CD4-positive, alpha-beta memory T cell (primary cell): ENCODE measurements around the gene C3orf80. TPM values are rescaled to one million over a fixed set of nuclear protein-coding genes. Genes with fewer than 3 reads are reported as not detected.

Experiments used
- CTCF ChIA-PET: fragments of 350-600 bp; sonication (Branson Sonifier 250); formaldehyde crosslinking; loops from one replicate; lab custom pipeline; 2021; ENCODE audit warnings: inconsistent platforms; ENCODE audit not compliant: partially characterized antibody; lab: Charles Lee
- POLR2A ChIA-PET: fragments of 350-600 bp; sonication (Branson Sonifier 250); formaldehyde crosslinking; loops from one replicate; lab custom pipeline; 2021; ENCODE audit not compliant: partially characterized antibody; lab: Charles Lee
- DNase-seq, 5 donors: peaks; one replicate each; pipeline versions ENCODE4 v3.0.0 to v3.0.0-alpha.2; 2020 to 2022; ENCODE audit warnings: mixed read lengths in 1 of 5
- H3K27ac ChIP-seq: one replicate; pipeline ENCODE4 v1.7.0; 2013; ENCODE audit warnings: low read depth, low read length
- H3K27me3 ChIP-seq: 2 replicates; pipeline ENCODE4 v1.7.0; 2013; ENCODE audit warnings: mild to moderate bottlenecking, low read length, moderate library complexity; ENCODE audit not compliant: insufficient read depth
- H3K36me3 ChIP-seq: 2 replicates; pipeline ENCODE4 v1.7.0; 2013; ENCODE audit warnings: mild to moderate bottlenecking, low read length, moderate library complexity; ENCODE audit not compliant: insufficient read depth
- H3K4me1 ChIP-seq: 2 replicates; pipeline ENCODE4 v1.7.0; 2013; ENCODE audit warnings: mild to moderate bottlenecking, low read length, moderate library complexity; ENCODE audit not compliant: insufficient read depth
- H3K4me3 ChIP-seq, 2 donors: one replicate each; pipeline ENCODE4 v1.7.0; 2013; ENCODE audit warnings: low read length in 2 of 2, mild to moderate bottlenecking in 1 of 2
- H3K9me3 ChIP-seq, 2 donors: one replicate each; pipeline ENCODE4 v1.7.0; 2013; ENCODE audit warnings: low read length in 2 of 2, control low read depth in 1 of 2; ENCODE audit not compliant: control insufficient read depth in 1 of 2
- H3K27ac Mint-ChIP-seq, 7 donors: one replicate each; pipeline ENCODE4 v1.8.0; 2020 to 2021; ENCODE audit warnings: mixed read lengths in 7 of 7, mild to moderate bottlenecking in 6 of 7, inconsistent platforms in 3 of 7, moderate library complexity in 3 of 7
- H3K27me3 Mint-ChIP-seq, 2 donors: one replicate each; pipeline ENCODE4 v1.8.0; 2020 to 2021; ENCODE audit warnings: mixed read lengths in 2 of 2
- H3K36me3 Mint-ChIP-seq, 2 donors: one replicate each; pipeline ENCODE4 v1.8.0; 2020 to 2021; ENCODE audit warnings: mixed read lengths in 2 of 2, inconsistent platforms in 1 of 2, mild to moderate bottlenecking in 1 of 2
- H3K4me1 Mint-ChIP-seq, 4 donors: one replicate each; pipeline ENCODE4 v1.8.0; 2020 to 2021; ENCODE audit warnings: mixed read lengths in 4 of 4, mild to moderate bottlenecking in 1 of 4
- H3K4me3 Mint-ChIP-seq, 8 donors: one replicate each; pipeline ENCODE4 v1.8.0; 2020 to 2021; ENCODE audit warnings: mixed read lengths in 8 of 8, mild to moderate bottlenecking in 7 of 8, moderate library complexity in 6 of 8, inconsistent platforms in 3 of 8
- H3K9me3 Mint-ChIP-seq, 8 donors: one replicate each; pipeline ENCODE4 v1.8.0; 2020 to 2021; ENCODE audit warnings: mixed read lengths in 8 of 8, mild to moderate bottlenecking in 5 of 8, inconsistent platforms in 3 of 8, moderate library complexity in 1 of 8
- intact Hi-C: fragments of 100-400 bp; cut with micrococcal nuclease; formaldehyde crosslinking; loops from one replicate; pipeline ENCODE4 v1.15.1; 2023
- polyA plus RNA-seq, 2 donors: library from polyadenylated mRNA; unstranded; fragments of 300-500 nt; fragmentation: Illumina TruSeq; gene quantifications; one replicate each; pipeline ENCODE4 v1.2.3, GENCODE V29; 2021
- total RNA-seq, 2 experiments: library from RNA; stranded (reverse); gene quantifications; one replicate each; pipeline ENCODE4 v1.2.3, GENCODE V29; 2021

The C3orf80 gene
- total and polyA plus RNA-seq, 4 experiments from 2014 or later = not detected

DNA sequence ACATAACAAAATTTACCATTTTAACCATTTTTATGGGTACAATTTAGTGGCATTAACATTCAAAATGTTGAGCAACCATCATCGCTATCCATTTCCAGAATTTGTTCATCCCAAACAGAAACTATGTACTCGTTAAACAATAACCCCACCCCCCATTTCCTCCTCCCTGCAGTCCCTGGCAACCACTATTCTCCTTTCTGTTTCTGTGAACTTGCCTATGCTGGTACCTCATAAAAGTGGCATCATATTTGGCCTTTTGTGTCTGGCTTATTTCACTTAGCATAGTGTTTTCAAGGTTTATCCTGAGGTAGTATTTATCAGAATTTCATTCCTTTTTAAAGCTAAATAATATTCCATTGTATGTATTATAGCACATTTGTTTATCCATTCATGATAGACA is 32.4 kb downstream of the C3orf80 start:
- Mint-ChIP-seq H3K4me1 (peaks cover 0 to 7% (median 3%) of the 10 kb centered on the region in 4 donors), H3K4me3 (no peak overlapping the region), H3K27me3 (no peaks in the 10 kb centered on the region), H3K9me3 (no peaks in the 10 kb centered on the region), H3K27ac (no peak overlapping the region), H3K36me3 (peaks cover 4 to 8% of the 10 kb centered on the region in 2 donors)
- H3K27ac ChIP-seq = no peak overlapping the region
- H3K4me3 ChIP-seq = no peak overlapping the region
- no peaks in the 10 kb centered on the region for H3K36me3 ChIP-seq
- CTCF ChIA-PET = no interaction called here
- H3K9me3 ChIP-seq = no peaks in the 10 kb centered on the region
- POLR2A ChIA-PET = no interaction called here
- no peaks in the 10 kb centered on the region for H3K4me1 ChIP-seq
- DNase-seq = no peak
- H3K27me3 ChIP-seq = no peaks in the 10 kb centered on the region
- intact Hi-C loops = no loop called here

DNA sequence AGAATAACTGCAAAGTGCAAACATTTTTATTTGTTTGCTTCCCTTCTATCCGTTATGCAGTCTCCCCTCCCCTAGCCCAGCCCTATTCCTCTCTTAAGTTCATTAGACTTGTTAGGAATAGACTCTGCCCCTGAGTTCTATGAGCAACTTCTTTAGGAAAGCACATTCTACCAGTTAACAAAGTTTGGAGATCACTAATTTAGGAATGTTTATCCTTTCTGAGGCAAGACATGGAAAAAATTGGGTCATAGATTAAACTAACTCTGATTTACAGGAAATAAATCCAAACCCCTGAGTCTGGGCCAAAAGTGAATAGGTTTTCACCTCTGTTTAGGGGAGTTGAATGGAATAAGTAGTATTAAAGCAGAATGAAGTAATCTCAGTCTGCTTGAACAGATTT is 34.4 kb downstream of the C3orf80 start:
- no peaks in the 10 kb centered on the region for H3K9me3 ChIP-seq
- Mint-ChIP-seq H3K27ac (no peak overlapping the region), H3K4me1 (peaks cover 0 to 7% (median 4%) of the 10 kb centered on the region in 4 donors), H3K9me3 (no peaks in the 10 kb centered on the region), H3K4me3 (no peak overlapping the region), H3K36me3 (peaks cover 9 to 11% of the 10 kb centered on the region in 2 donors), H3K27me3 (no peaks in the 10 kb centered on the region)
- no peaks in the 10 kb centered on the region for H3K27me3 ChIP-seq
- H3K36me3 ChIP-seq = no peaks in the 10 kb centered on the region
- POLR2A ChIA-PET = no interaction called here
- intact Hi-C loops = no loop called here
- H3K4me3 ChIP-seq = no peak overlapping the region
- no peak overlapping the region for H3K27ac ChIP-seq
- H3K4me1 ChIP-seq = no peaks in the 10 kb centered on the region
- CTCF ChIA-PET = no interaction called here
- DNase-seq = no peak

DNA sequence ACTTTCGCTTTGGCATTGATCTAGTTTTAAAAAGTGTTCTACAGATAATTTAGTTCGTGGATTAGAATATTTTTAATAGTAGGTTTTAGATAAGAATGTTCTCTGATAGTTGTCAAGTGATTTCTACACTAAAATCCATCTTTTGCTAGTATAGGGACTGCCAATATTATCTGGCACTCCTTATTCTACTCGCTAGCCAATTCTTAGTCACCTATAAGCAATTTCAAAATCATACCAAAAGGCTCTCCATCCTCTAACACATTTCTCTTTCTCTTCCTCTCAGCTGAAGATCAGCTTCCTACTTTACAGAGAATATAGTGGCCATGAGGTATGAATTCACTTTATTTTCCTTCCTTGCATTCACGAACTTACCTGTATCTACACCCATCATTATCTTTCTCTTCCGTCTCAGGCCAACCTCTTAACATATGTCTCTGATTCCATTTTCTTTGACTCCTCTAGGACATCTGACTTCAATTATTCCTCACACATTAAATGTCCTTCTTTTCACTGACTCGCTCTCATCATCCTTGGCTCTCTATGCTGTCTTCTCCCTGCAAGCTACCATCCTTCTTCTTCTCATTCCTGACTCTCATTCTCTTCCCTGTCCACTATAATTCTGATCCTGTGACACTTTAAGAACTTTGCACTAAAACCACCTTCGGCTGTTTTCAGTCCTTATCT is 35.5 kb downstream of the C3orf80 start:
- POLR2A ChIA-PET = no interaction called here
- CTCF ChIA-PET = no interaction called here
- Histone ChIP-seq H3K27me3 (no peaks in the 10 kb centered on the region), H3K4me1 (no peaks in the 10 kb centered on the region), H3K4me3 (no peak overlapping the region), H3K27ac (no peak overlapping the region), H3K9me3 (no peaks in the 10 kb centered on the region), H3K36me3 (no peaks in the 10 kb centered on the region)
- H3K9me3 Mint-ChIP-seq = no peaks in the 10 kb centered on the region
- no peaks in the 10 kb centered on the region for H3K27me3 Mint-ChIP-seq
- intact Hi-C loops = no loop called here
- DNase-seq = no peak
- H3K36me3 Mint-ChIP-seq = peaks cover 13 to 15% of the 10 kb centered on the region in 2 donors
- no peak overlapping the region for H3K4me3 Mint-ChIP-seq
- peaks cover 0 to 7% (median 4%) of the 10 kb centered on the region in 4 donors for H3K4me1 Mint-ChIP-seq
- peak overlapping the region in 2 of 7 donors; percentile 35 to 53 for H3K27ac Mint-ChIP-seq

DNA sequence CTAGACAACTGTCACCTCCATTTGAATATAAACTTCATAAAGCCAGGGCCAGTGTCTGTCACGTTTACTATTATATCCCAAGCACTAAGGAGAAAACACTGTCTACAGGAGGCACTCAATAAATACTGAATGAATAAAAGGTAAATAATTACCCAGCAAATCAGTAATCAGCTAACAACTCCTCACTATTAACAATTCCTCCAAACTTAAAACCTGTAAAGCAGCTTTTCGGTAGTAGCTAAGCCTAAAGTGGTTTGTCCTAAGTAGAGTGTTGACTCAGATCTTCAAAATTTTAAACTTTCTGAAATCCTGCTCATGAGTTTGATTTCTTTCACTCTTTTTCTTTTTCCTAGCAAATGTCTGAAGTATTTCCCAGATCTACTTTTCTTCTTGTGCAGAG is 39.9 kb downstream of the C3orf80 start:
- ChIA-PET CTCF (no interaction called here), POLR2A (no interaction called here)
- Histone ChIP-seq H3K36me3 (no peaks in the 10 kb centered on the region), H3K9me3 (no peaks in the 10 kb centered on the region), H3K27me3 (no peaks in the 10 kb centered on the region), H3K27ac (no peak overlapping the region), H3K4me3 (no peak overlapping the region), H3K4me1 (no peaks in the 10 kb centered on the region)
- H3K4me1 Mint-ChIP-seq = peaks cover 0 to 7% (median 4%) of the 10 kb centered on the region in 4 donors
- intact Hi-C loops = no loop called here
- H3K9me3 Mint-ChIP-seq = no peaks in the 10 kb centered on the region
- peaks cover 20 to 24% of the 10 kb centered on the region in 2 donors for H3K36me3 Mint-ChIP-seq
- H3K27me3 Mint-ChIP-seq = no peaks in the 10 kb centered on the region
- H3K27ac Mint-ChIP-seq = no peak overlapping the region
- no peak for DNase-seq
- no peak overlapping the region for H3K4me3 Mint-ChIP-seq

Other genes with a start within 250 kb of the C3orf80 start
- gene IL12A, start 236.6 kb upstream of the C3orf80 start, total RNA-seq = under 1 TPM; 0.44 to 0.53 TPM
- gene IL12A, start 236.6 kb upstream of the C3orf80 start, polyA plus RNA-seq = not detected
- gene IFT80, start 173.8 kb downstream of the C3orf80 start, total RNA-seq = 10 to 100 TPM; 34.0 to 38.8 TPM
- gene IFT80, start 173.8 kb downstream of the C3orf80 start, polyA plus RNA-seq = 1 to 10 TPM; 4.1 to 5.2 TPM
- 10 to 100 TPM; 72.0 to 74.3 TPM for gene SMC4, start 174.2 kb downstream of the C3orf80 start, total RNA-seq
- gene SMC4, start 174.2 kb downstream of the C3orf80 start, polyA plus RNA-seq = 10 to 100 TPM; 33.2 to 61.3 TPM
- 10 to 100 TPM; 26.3 to 28.3 TPM for gene TRIM59, start 224.4 kb downstream of the C3orf80 start, total RNA-seq
- gene TRIM59, start 224.4 kb downstream of the C3orf80 start, polyA plus RNA-seq = 10 to 100 TPM; 21.6 to 31.5 TPM